Thyroid gland (tissue), 4 donors: ENCODE data around the gene LHPP. TPM values are rescaled to one million over a fixed set of nuclear protein-coding genes. Genes with fewer than 3 reads are reported as not detected.
A peak's percentile ranks its signal among the peaks of the same experiment; 100 is the strongest.

Source experiments
- DNase-seq, 2 donors: peaks; one replicate each; pipeline ENCODE4 v3.0.0-alpha.2; 2019
- H3K27ac ChIP-seq, 3 donors: fragments of 200-600 bp; sonication (generic); 1 replicate in 2 of 3; 2 replicates in 1 of 3; pipeline ENCODE4 v1.5.1; 2016 to 2019; ENCODE audit warnings: mild to moderate bottlenecking in 1 of 3, moderate library complexity in 1 of 3
- H3K27me3 ChIP-seq: fragments of 200-600 bp; sonication (generic); one replicate; pipeline ENCODE4 v1.5.1; 2019
- H3K36me3 ChIP-seq, 2 donors: fragments of 200-600 bp; sonication (generic); one replicate each; pipeline ENCODE4 v1.5.1; 2016 to 2019
- H3K4me1 ChIP-seq, 2 donors: fragments of 200-600 bp; sonication (generic); one replicate each; pipeline ENCODE4 v1.5.1; 2017 to 2019
- H3K4me3 ChIP-seq, 3 donors: fragments of 200-600 bp; sonication (generic); replicated peaks in 1 of 3; 1 replicate in 2 of 3; 2 replicates in 1 of 3; pipeline ENCODE4 v1.5.1; 2016; ENCODE audit warnings: mild to moderate bottlenecking in 1 of 3
- H3K9me3 ChIP-seq: fragments of 200-600 bp; sonication (generic); one replicate; pipeline ENCODE4 v1.5.1; 2017
- POLR2A ChIP-seq, 2 donors: fragments of 450-650 bp; IDR thresholded peaks; one replicate each; pipeline ENCODE4 v1.6.1; 2017; ENCODE audit warnings: antibody characterized with exemption in 2 of 2, mild to moderate bottlenecking in 2 of 2, moderate library complexity in 1 of 2
- WGBS, 2 donors: methylation state at CpG; one replicate each; pipeline ENCODE4 v1.1.5; 2017; 5-methylcytosine and 5-hydroxymethylcytosine counted together
- intact Hi-C: fragments of 100-400 bp; cut with DNase I; formaldehyde crosslinking; loops from one replicate; pipeline ENCODE4 v1.15.1; 2023
- total RNA-seq, 4 donors: library from RNA; depleted of rRNA; stranded (reverse); fragments of >200 nt; gene quantifications; one replicate each; pipeline ENCODE4 v1.2.3, GENCODE V29; 2016
- TF ChIP-seq, protein P1 (sequence below), 6 experiments: fragments of 200-600 bp in 3 of 6; fragments of 450-650 bp in 3 of 6; sonication (generic) in 3 of 6; IDR thresholded peaks; one replicate each; pipeline ENCODE4 v1.5.1; 2016 to 2019; ENCODE audit warnings: antibody characterized with exemption in 6 of 6, mild to moderate bottlenecking in 2 of 6, inconsistent platforms in 1 of 6, moderate library complexity in 1 of 6

Gene LHPP
- total RNA-seq, 4 donors from 2014 or later: 8.3 to 69.9 (median 48.3) TPM

GRCh38 chr10:124653811-124654651, 192.4 kb downstream of the LHPP start:
- H3K27ac ChIP-seq: peak overlapping the region; percentile 76 to 92 (median 77)
- DNase-seq: peak; percentile 90 to 92
- peak in 1 of 2 donors; percentile 10 for TF ChIP-seq POLR2A (IDR thresholded peaks at IDR 0.05)
- TF ChIP-seq, protein P1, sequence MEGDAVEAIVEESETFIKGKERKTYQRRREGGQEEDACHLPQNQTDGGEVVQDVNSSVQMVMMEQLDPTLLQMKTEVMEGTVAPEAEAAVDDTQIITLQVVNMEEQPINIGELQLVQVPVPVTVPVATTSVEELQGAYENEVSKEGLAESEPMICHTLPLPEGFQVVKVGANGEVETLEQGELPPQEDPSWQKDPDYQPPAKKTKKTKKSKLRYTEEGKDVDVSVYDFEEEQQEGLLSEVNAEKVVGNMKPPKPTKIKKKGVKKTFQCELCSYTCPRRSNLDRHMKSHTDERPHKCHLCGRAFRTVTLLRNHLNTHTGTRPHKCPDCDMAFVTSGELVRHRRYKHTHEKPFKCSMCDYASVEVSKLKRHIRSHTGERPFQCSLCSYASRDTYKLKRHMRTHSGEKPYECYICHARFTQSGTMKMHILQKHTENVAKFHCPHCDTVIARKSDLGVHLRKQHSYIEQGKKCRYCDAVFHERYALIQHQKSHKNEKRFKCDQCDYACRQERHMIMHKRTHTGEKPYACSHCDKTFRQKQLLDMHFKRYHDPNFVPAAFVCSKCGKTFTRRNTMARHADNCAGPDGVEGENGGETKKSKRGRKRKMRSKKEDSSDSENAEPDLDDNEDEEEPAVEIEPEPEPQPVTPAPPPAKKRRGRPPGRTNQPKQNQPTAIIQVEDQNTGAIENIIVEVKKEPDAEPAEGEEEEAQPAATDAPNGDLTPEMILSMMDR (IDR thresholded peaks at IDR 0.05): no peak
- H3K36me3 ChIP-seq: no peaks in the 10 kb centered on the region
- intact Hi-C loops: no loop called here
- H3K4me3 ChIP-seq: no peak overlapping the region
- peaks cover 44 to 71% of the 10 kb centered on the region in 2 donors for H3K4me1 ChIP-seq
- WGBS, 2 donors: 52 to 55% methylated on average over 16 of the region's 17 CpGs
- no peaks in the 10 kb centered on the region for H3K27me3 ChIP-seq
- H3K9me3 ChIP-seq: no peaks in the 10 kb centered on the region

GRCh38 chr10:124654686-124655085, 193.1 kb downstream of the LHPP start:
- DNase-seq: no peak
- intact Hi-C loops: no loop called here
- no peaks in the 10 kb centered on the region for H3K9me3 ChIP-seq
- 69 to 84% methylated on average over 4 of the region's 7 CpGs for WGBS, 2 donors
- H3K27ac ChIP-seq: peak overlapping the region; percentile 40 to 92 (median 76)
- no peak overlapping the region for H3K4me3 ChIP-seq
- no peaks in the 10 kb centered on the region for H3K27me3 ChIP-seq
- H3K36me3 ChIP-seq: no peaks in the 10 kb centered on the region
- H3K4me1 ChIP-seq: peaks cover 41 to 70% of the 10 kb centered on the region in 2 donors
- TF ChIP-seq, protein P1 (IDR thresholded peaks at IDR 0.05): no peak
- TF ChIP-seq POLR2A (IDR thresholded peaks at IDR 0.05): no peak

DNA sequence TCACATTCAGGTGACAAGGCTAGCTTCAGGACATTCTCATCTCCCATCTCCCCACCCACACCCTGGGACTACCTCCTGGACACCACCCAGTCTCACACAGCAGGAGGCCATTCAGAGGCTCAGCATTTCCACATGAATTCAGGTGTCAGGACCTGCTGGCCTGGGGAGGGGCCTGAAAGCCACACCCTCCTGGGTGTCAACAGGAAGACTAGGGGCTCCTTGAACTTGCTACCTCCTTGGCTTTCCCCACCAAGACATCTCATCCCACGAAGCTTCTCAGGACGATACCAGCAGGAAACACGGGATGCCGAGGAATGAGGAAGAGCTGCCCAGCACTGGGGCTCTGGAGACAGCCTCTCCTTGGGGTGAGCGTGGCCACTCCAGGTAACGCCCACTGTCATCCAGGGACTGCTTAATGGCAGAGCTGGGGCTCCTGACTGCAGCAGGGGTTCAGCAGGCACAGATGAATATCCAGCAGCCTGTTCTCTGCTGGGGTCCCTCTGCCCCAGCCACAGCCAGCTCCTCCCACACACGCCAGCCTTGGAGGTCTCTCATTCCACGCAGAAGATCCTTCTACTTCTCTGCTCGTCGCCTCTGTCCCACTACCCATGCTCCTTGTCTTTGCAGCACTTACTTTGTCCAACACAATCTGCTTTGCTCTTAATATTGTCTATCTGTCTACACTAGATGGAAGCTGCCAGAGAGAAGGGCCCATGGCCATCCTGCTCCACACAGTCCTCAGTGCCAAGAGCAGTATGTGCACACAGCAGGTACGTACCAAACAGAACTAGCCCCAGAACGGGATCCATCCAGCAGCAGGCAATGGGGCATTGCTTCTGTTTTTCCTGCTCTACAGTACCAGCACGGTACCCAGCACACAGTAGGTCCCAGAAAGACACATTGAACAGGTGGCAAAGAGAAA, 193.8 kb downstream of the LHPP start:
- DNase-seq: no peak
- Histone ChIP-seq H3K36me3 (no peaks in the 10 kb centered on the region), H3K27me3 (no peaks in the 10 kb centered on the region), H3K4me1 (peaks cover 33 to 67% of the 10 kb centered on the region in 2 donors), H3K9me3 (no peaks in the 10 kb centered on the region), H3K27ac (peak overlapping the region; percentile 40 to 92 (median 76)), H3K4me3 (no peak overlapping the region)
- TF ChIP-seq, protein P1 (IDR thresholded peaks at IDR 0.05): no peak
- TF ChIP-seq POLR2A (IDR thresholded peaks at IDR 0.05): no peak
- intact Hi-C loops: no loop called here
- WGBS, 2 donors: 87 to 90% methylated on average over 11 to 13 of the region's 13 CpGs

DNA sequence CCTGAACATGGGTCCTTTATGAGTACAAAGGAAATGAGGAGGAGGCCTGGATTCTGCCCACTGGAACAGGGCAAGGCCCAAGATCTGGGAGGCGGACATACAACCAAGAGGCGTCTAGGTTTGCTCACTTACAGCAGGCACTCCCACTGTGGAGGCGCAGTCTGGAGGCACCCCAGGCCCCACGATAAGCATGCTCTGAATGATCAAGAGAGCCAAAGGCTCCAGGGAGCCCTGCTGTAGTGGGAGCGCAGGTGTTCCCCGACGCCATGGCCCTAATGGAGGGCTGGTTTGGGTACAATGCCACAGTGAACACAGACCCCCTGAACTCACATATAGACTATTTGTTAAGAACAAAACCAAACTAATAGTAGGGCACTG, 194.5 kb downstream of the LHPP start:
- WGBS, 2 donors: 94 to 100% methylated on average over 6 to 7 of the region's 7 CpGs
- peak overlapping the region in 1 of 3 donors; percentile 92 for H3K27ac ChIP-seq
- H3K9me3 ChIP-seq: no peaks in the 10 kb centered on the region
- intact Hi-C loops: no loop called here
- H3K36me3 ChIP-seq: no peaks in the 10 kb centered on the region
- no peak for DNase-seq
- no peaks in the 10 kb centered on the region for H3K27me3 ChIP-seq
- no peak overlapping the region for H3K4me3 ChIP-seq
- no peak for TF ChIP-seq POLR2A (IDR thresholded peaks at IDR 0.05)
- TF ChIP-seq, protein P1 (IDR thresholded peaks at IDR 0.05): no peak
- peaks cover 27 to 61% of the 10 kb centered on the region in 2 donors for H3K4me1 ChIP-seq
